Gastroesophageal sphincter (tissue), 2 donors: Measurements from ENCODE around the gene PRICKLE4.

Source experiments
- POLR2A ChIP-seq, 2 donors: fragments of 450-650 bp; IDR thresholded peaks; one replicate each; pipeline ENCODE4 v1.6.1; 2017; ENCODE audit warnings: antibody characterized with exemption in 2 of 2, mild to moderate bottlenecking in 2 of 2, moderate library complexity in 1 of 2
- POLR2AphosphoS5 ChIP-seq: sonication (generic); formaldehyde crosslinking; IDR thresholded peaks from one replicate; pipeline ENCODE4 v1.6.1; 2017; ENCODE audit warnings: antibody characterized with exemption

DNA sequence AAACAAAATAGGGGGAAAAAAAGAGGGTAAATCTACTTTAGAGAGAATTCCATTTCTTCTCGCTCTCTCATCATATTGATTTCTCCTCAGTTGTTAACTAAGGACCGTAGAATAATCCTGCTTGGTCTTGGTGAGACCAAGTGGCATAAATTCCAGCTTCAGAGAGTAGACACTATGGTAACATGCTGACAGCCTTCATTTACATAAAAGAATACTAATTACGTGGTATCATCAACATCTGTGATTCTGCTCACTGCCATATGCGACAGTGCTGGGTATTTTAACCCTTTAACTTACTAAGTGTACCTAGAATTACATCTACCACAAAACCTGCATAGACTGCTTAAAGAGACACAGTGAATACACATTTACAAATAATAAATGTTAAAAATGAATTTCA, 34.0 kb downstream of the PRICKLE4 start:
- TF ChIP-seq POLR2AphosphoS5 (no peak), POLR2A (IDR thresholded peaks at IDR 0.05) (no peak)
